Effector memory CD4-positive, alpha-beta T cell (primary cell): ENCODE measurements around the gene FNDC3A.
"Not testable (repeated sequence)": the region's sequence is repeated elsewhere in the genome, so short reads cannot be mapped to it uniquely, and the experiment has no call there.

Source experiments
- DNase-seq, 3 donors: peaks; one replicate each; pipeline ENCODE4 v3.0.0-alpha.2; 2020
- H3K27ac ChIP-seq: 2 replicates; pipeline ENCODE4 v1.7.0; 2013; ENCODE audit warnings: mild to moderate bottlenecking, low read length, moderate library complexity; ENCODE audit not compliant: insufficient read depth, poor library complexity, severe bottlenecking
- H3K27me3 ChIP-seq: replicated peaks from 2 replicates; pipeline ENCODE4 v1.7.0; 2013; ENCODE audit warnings: mild to moderate bottlenecking, low read length; ENCODE audit not compliant: insufficient read depth, control insufficient read depth, poor library complexity, severe bottlenecking
- H3K36me3 ChIP-seq: 2 replicates; pipeline ENCODE4 v1.7.0; 2013; ENCODE audit warnings: mild to moderate bottlenecking, low read length, moderate library complexity; ENCODE audit not compliant: control insufficient read depth, insufficient read depth
- H3K4me1 ChIP-seq: 2 replicates; pipeline ENCODE4 v1.7.0; 2013; ENCODE audit warnings: low read length, mild to moderate bottlenecking; ENCODE audit not compliant: control insufficient read depth, insufficient read depth, poor library complexity, severe bottlenecking
- H3K4me3 ChIP-seq: 2 replicates; pipeline ENCODE4 v1.7.0; 2013; ENCODE audit warnings: low read length, low read depth, mild to moderate bottlenecking; ENCODE audit not compliant: insufficient read depth, poor library complexity, severe bottlenecking
- H3K9me3 ChIP-seq: 2 replicates; pipeline ENCODE4 v1.7.0; 2013; ENCODE audit warnings: mild to moderate bottlenecking, low read length, moderate library complexity; ENCODE audit not compliant: control insufficient read depth

FNDC3A gene

GRCh38 chr13:49163162-49163561, 187.4 kb downstream of the FNDC3A start:
- H3K27ac ChIP-seq, H3K4me3 ChIP-seq, H3K27me3 ChIP-seq, DNase-seq, H3K9me3 ChIP-seq, H3K4me1 ChIP-seq: not testable (repeated sequence)
- peaks cover 20% of the 10 kb centered on the region for H3K36me3 ChIP-seq

DNA sequence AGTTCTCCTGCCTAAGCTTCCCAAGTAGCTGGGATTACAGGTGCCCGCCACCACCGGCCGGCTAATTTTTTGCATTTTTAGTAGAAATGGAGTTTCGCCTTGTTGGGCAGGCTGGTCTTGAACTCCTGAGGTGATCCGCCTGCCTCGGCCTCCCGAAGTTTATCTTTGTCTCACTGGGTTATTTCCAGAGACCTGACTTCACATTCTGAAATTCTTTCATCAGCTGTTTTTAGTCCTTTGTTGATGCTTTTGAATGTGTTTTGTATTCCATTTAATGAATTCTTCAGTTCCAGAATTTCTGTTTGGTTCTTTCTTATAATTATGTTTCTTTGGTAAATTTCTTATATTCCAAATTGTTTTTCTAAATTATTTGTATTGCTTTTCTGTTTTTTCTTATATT, 189.0 kb downstream of the FNDC3A start:
- DNase-seq, result no peak
- no peaks in the 10 kb centered on the region for H3K9me3 ChIP-seq
- H3K27ac ChIP-seq, result no peak overlapping the region
- H3K36me3 ChIP-seq, result peaks cover 22% of the 10 kb centered on the region
- no peaks in the 10 kb centered on the region for H3K4me1 ChIP-seq
- no peaks in the 10 kb centered on the region for H3K27me3 ChIP-seq
- H3K4me3 ChIP-seq, result no peak overlapping the region

DNA sequence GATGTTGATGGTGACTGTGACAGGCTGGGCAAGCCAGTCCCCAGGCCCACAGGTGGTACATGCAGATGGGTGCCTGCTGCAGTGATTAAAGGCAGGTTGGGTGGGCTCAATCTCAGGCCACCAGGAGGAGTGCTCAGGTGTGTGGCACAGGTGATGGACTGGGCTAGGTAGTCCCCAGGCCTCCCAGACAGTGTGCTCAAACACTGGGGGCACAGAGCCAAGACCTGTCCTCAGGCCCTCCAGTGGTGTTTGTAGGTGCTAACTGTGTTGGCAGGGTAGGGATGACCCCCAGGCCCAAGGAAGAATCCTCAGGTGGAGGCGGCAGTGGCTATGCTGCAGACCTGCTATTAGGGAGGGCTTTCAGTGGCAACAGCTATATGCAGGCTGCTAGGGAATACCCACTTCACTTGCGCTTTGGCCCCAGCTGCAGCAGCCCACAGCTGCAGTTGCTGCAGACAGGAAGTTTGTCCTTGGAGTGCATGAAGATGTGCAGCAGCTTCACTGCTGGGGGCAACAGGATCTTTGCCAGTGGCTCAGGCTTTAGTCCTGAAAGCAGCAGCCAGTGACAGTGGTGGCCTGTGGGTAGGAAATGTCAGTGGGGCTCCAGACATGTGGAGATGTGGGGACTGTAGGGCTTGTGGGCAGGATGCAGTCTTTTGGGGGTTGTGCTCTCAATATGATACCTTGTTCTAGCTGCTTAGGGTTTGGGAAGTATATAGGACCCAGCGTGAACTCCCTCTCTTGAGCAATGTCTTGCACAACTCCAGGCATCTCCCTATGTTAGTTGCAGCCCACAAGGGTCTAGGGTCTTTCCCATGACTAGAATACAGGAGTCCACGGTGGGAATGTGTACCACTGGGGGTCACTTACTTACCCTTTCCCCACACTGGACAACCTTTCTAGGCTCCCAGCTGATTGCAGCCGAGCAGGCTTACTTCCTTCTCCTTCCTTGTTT, 190.4 kb downstream of the FNDC3A start:
- no peaks in the 10 kb centered on the region for H3K9me3 ChIP-seq
- no peak overlapping the region for H3K4me3 ChIP-seq
- DNase-seq, result no peak
- H3K27ac ChIP-seq, result no peak overlapping the region
- no peaks in the 10 kb centered on the region for H3K27me3 ChIP-seq
- peaks cover 22% of the 10 kb centered on the region for H3K36me3 ChIP-seq
- no peaks in the 10 kb centered on the region for H3K4me1 ChIP-seq

GRCh38 chr13:49171359-49171758, 195.6 kb downstream of the FNDC3A start:
- no peaks in the 10 kb centered on the region for H3K4me1 ChIP-seq
- no peaks in the 10 kb centered on the region for H3K27me3 ChIP-seq
- H3K9me3 ChIP-seq, result no peaks in the 10 kb centered on the region
- DNase-seq, result no peak
- H3K4me3 ChIP-seq, result no peak overlapping the region
- no peak overlapping the region for H3K27ac ChIP-seq
- H3K36me3 ChIP-seq, result peaks cover 23% of the 10 kb centered on the region

- no peak overlapping the region for H3K4me3 ChIP-seq
- H3K4me1 ChIP-seq, result no peaks in the 10 kb centered on the region
- peaks cover 42% of the 10 kb centered on the region for H3K36me3 ChIP-seq
- no peak overlapping the region for H3K27ac ChIP-seq
- no peaks in the 10 kb centered on the region for H3K27me3 ChIP-seq
- DNase-seq, result no peak
- no peaks in the 10 kb centered on the region for H3K9me3 ChIP-seq
Measured at GRCh38 chr13:49183672-49184325, 208.1 kb downstream of the FNDC3A start.

DNA sequence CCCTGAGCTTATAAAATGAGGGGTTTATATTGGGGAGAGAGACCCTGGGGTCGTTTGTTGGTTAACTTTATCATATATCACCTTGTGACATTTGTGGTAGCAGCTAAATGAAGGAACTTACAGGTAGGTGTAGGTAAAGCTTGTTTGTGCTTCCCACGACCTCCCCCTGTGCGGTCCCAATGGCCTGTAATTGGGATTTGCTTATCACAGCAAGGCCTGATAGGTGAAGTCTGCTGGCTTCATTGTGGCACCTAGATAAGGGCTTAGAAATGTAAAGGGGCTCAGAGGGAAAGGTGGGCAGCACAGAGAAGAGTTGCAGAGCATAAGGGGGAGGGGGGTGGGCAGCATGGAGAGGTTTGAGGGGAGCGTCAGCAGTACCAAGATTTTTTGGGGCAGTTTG, 208.9 kb downstream of the FNDC3A start:
- DNase-seq, result no peak
- no peaks in the 10 kb centered on the region for H3K4me1 ChIP-seq
- no peaks in the 10 kb centered on the region for H3K27me3 ChIP-seq
- H3K36me3 ChIP-seq, result peaks cover 49% of the 10 kb centered on the region
- H3K27ac ChIP-seq, result no peak overlapping the region
- H3K4me3 ChIP-seq, result no peak overlapping the region
- H3K9me3 ChIP-seq, result no peaks in the 10 kb centered on the region

- Histone ChIP-seq H3K4me3 (no peak overlapping the region), H3K4me1 (no peaks in the 10 kb centered on the region), H3K9me3 (no peaks in the 10 kb centered on the region), H3K36me3 (peaks cover 49% of the 10 kb centered on the region), H3K27ac (no peak overlapping the region), H3K27me3 (no peaks in the 10 kb centered on the region)
- no peak for DNase-seq
Measured at GRCh38 chr13:49185264-49185663, 209.6 kb downstream of the FNDC3A start.

DNA sequence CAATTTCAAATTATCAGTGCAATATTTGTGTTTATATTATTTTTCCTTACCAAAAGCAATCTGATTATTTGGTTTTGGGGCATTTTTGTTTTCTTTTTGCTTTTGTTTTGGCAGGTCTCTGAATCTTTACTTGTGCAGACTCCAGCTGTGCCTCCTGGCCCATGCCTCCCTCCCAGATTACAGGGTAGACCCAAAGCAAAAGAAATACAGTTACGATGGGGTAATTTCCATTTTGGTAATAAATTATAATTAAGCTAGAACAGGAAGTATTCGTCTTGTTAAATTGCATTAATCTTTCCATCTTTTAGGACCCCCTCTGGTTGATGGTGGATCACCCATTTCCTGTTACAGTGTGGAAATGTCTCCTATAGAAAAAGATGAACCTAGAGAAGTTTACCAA, 215.2 kb downstream of the FNDC3A start:
- peaks cover 57% of the 10 kb centered on the region for H3K36me3 ChIP-seq
- H3K27ac ChIP-seq, result no peak overlapping the region
- no peaks in the 10 kb centered on the region for H3K4me1 ChIP-seq
- H3K27me3 ChIP-seq, result no peaks in the 10 kb centered on the region
- H3K4me3 ChIP-seq, result no peak overlapping the region
- H3K9me3 ChIP-seq, result no peaks in the 10 kb centered on the region
- no peak for DNase-seq

GRCh38 chr13:49206641-49207040, 230.9 kb downstream of the FNDC3A start:
- Histone ChIP-seq H3K27ac (no peak overlapping the region), H3K27me3 (no peaks in the 10 kb centered on the region), H3K4me1 (no peaks in the 10 kb centered on the region), H3K9me3 (no peaks in the 10 kb centered on the region), H3K4me3 (no peak overlapping the region), H3K36me3 (peaks cover 51% of the 10 kb centered on the region)
- no peak for DNase-seq

GRCh38 chr13:49208619-49209018, 232.9 kb downstream of the FNDC3A start:
- Histone ChIP-seq H3K27ac (no peak overlapping the region), H3K4me3 (no peak overlapping the region), H3K4me1 (no peaks in the 10 kb centered on the region), H3K9me3 (no peaks in the 10 kb centered on the region), H3K27me3 (no peaks in the 10 kb centered on the region), H3K36me3 (peaks cover 32% of the 10 kb centered on the region)
- DNase-seq, result no peak
